IPS-18a (cell line): ENCODE results near the gene MAP2.

ENCODE experiments used
- H3K27ac ChIP-seq: one replicate; pipeline ENCODE4 v1.5.1; 2013; ENCODE audit warnings: low read length
- H3K27me3 ChIP-seq: one replicate; pipeline ENCODE4 v1.6.1; 2013; ENCODE audit warnings: mild to moderate bottlenecking, low read length; ENCODE audit not compliant: control insufficient read depth, insufficient read depth
- H3K36me3 ChIP-seq: one replicate; pipeline ENCODE4 v1.6.1; 2013; ENCODE audit warnings: low read depth, low read length; ENCODE audit not compliant: control insufficient read depth
- H3K4me1 ChIP-seq: one replicate; pipeline ENCODE4 v1.6.1; 2013; ENCODE audit warnings: low read depth, low read length; ENCODE audit not compliant: control insufficient read depth
- H3K4me3 ChIP-seq: one replicate; pipeline ENCODE4 v1.5.1; 2013; ENCODE audit warnings: low read length
- H3K9ac ChIP-seq: one replicate; pipeline ENCODE4 v1.6.1; 2013; ENCODE audit warnings: mild to moderate bottlenecking, low read length, moderate library complexity
- H3K9me3 ChIP-seq: one replicate; pipeline ENCODE4 v1.6.1; 2013; ENCODE audit warnings: low read depth, low read length; ENCODE audit not compliant: control insufficient read depth

The MAP2 gene

GRCh38 chr2:209638346-209638745, 214.5 kb downstream of the MAP2 start:
- peaks cover 4% of the 10 kb centered on the region for H3K4me1 ChIP-seq
- no peaks in the 10 kb centered on the region for H3K36me3 ChIP-seq
- no peak overlapping the region for H3K9ac ChIP-seq
- no peak overlapping the region for H3K4me3 ChIP-seq
- H3K27me3 ChIP-seq: no peaks in the 10 kb centered on the region
- no peak overlapping the region for H3K27ac ChIP-seq
- no peaks in the 10 kb centered on the region for H3K9me3 ChIP-seq

GRCh38 chr2:209640358-209640757, 216.5 kb downstream of the MAP2 start:
- Histone ChIP-seq H3K4me1 (peaks cover 4% of the 10 kb centered on the region), H3K27ac (no peak overlapping the region), H3K4me3 (no peak overlapping the region), H3K9me3 (no peaks in the 10 kb centered on the region), H3K27me3 (no peaks in the 10 kb centered on the region), H3K36me3 (no peaks in the 10 kb centered on the region), H3K9ac (no peak overlapping the region)

GRCh38 chr2:209642146-209642820, 218.4 kb downstream of the MAP2 start:
- no peak overlapping the region for H3K4me3 ChIP-seq
- H3K4me1 ChIP-seq: no peaks in the 10 kb centered on the region
- no peak overlapping the region for H3K9ac ChIP-seq
- H3K27me3 ChIP-seq: no peaks in the 10 kb centered on the region
- H3K9me3 ChIP-seq: no peaks in the 10 kb centered on the region
- no peak overlapping the region for H3K27ac ChIP-seq
- H3K36me3 ChIP-seq: no peaks in the 10 kb centered on the region

GRCh38 chr2:209644842-209645241, 221.0 kb downstream of the MAP2 start:
- H3K9ac ChIP-seq: no peak overlapping the region
- no peak overlapping the region for H3K27ac ChIP-seq
- H3K4me1 ChIP-seq: no peaks in the 10 kb centered on the region
- H3K36me3 ChIP-seq: no peaks in the 10 kb centered on the region
- H3K27me3 ChIP-seq: no peaks in the 10 kb centered on the region
- H3K9me3 ChIP-seq: no peaks in the 10 kb centered on the region
- H3K4me3 ChIP-seq: no peak overlapping the region

GRCh38 chr2:209648714-209649113, 224.9 kb downstream of the MAP2 start:
- Histone ChIP-seq H3K9me3 (no peaks in the 10 kb centered on the region), H3K36me3 (no peaks in the 10 kb centered on the region), H3K4me1 (no peaks in the 10 kb centered on the region), H3K4me3 (no peak overlapping the region), H3K27ac (no peak overlapping the region), H3K27me3 (no peaks in the 10 kb centered on the region), H3K9ac (no peak overlapping the region)

- Histone ChIP-seq H3K27ac (no peak overlapping the region), H3K36me3 (no peaks in the 10 kb centered on the region), H3K4me3 (no peak overlapping the region), H3K9me3 (no peaks in the 10 kb centered on the region), H3K9ac (no peak overlapping the region), H3K4me1 (no peaks in the 10 kb centered on the region), H3K27me3 (no peaks in the 10 kb centered on the region)
Observed at GRCh38 chr2:209653134-209653533, 229.3 kb downstream of the MAP2 start.

GRCh38 chr2:209661286-209661894, 237.5 kb downstream of the MAP2 start:
- peak overlapping the region; percentile 49 for H3K4me3 ChIP-seq
- peak overlapping the region; percentile 54 for H3K9ac ChIP-seq
- no peaks in the 10 kb centered on the region for H3K9me3 ChIP-seq
- peak overlapping the region; percentile 74 for H3K27ac ChIP-seq
- no peaks in the 10 kb centered on the region for H3K27me3 ChIP-seq
- peaks cover 22% of the 10 kb centered on the region for H3K4me1 ChIP-seq
- H3K36me3 ChIP-seq: no peaks in the 10 kb centered on the region

GRCh38 chr2:209662021-209662420, 238.2 kb downstream of the MAP2 start:
- peak overlapping the region; percentile 49 for H3K4me3 ChIP-seq

GRCh38 chr2:209663139-209663538, 239.3 kb downstream of the MAP2 start:
- H3K4me3 ChIP-seq: no peak overlapping the region

More at GRCh38 chr2:209662021-209662420, 238.2 kb downstream of the MAP2 start:
- no peaks in the 10 kb centered on the region for H3K36me3 ChIP-seq
- no peaks in the 10 kb centered on the region for H3K27me3 ChIP-seq
- H3K9ac ChIP-seq: peak overlapping the region; percentile 54
- peaks cover 23% of the 10 kb centered on the region for H3K4me1 ChIP-seq
- H3K27ac ChIP-seq: no peak overlapping the region
- no peaks in the 10 kb centered on the region for H3K9me3 ChIP-seq

GRCh38 chr2:209663656-209664055, 239.8 kb downstream of the MAP2 start:
- Histone ChIP-seq H3K9ac (no peak overlapping the region), H3K36me3 (no peaks in the 10 kb centered on the region), H3K9me3 (no peaks in the 10 kb centered on the region), H3K4me1 (peaks cover 23% of the 10 kb centered on the region), H3K27me3 (no peaks in the 10 kb centered on the region), H3K4me3 (no peak overlapping the region), H3K27ac (no peak overlapping the region)

More at GRCh38 chr2:209663139-209663538, 239.3 kb downstream of the MAP2 start:
- no peaks in the 10 kb centered on the region for H3K36me3 ChIP-seq
- H3K4me1 ChIP-seq: peaks cover 23% of the 10 kb centered on the region
- no peaks in the 10 kb centered on the region for H3K27me3 ChIP-seq
- H3K9ac ChIP-seq: no peak overlapping the region
- H3K27ac ChIP-seq: no peak overlapping the region
- H3K9me3 ChIP-seq: no peaks in the 10 kb centered on the region

- H3K36me3 ChIP-seq: no peaks in the 10 kb centered on the region
- H3K4me3 ChIP-seq: no peak overlapping the region
- peaks cover 27% of the 10 kb centered on the region for H3K4me1 ChIP-seq
- H3K27me3 ChIP-seq: no peaks in the 10 kb centered on the region
- no peaks in the 10 kb centered on the region for H3K9me3 ChIP-seq
- no peak overlapping the region for H3K9ac ChIP-seq
- no peak overlapping the region for H3K27ac ChIP-seq
Observed at GRCh38 chr2:209666296-209666695, 242.4 kb downstream of the MAP2 start.
